Keratinocyte (primary cell): ENCODE data around the gene TFB1M. TPM values are rescaled to one million over a fixed set of nuclear protein-coding genes. Genes with fewer than 3 reads are reported as not detected.

ENCODE experiments used
- DNase-seq: peaks from one replicate; pipeline ENCODE4 v3.0.0-alpha.2; 2011; ENCODE audit warnings: low read depth, missing footprints, low spot score
- FAIRE-seq: peaks from 2 replicates; lab custom pipeline; 2011; peaks lifted over from hg19 to GRCh38; lab: Jason Lieb, UNC
- H2AFZ ChIP-seq: 2 replicates; pipeline ENCODE4 v1.6.0; 2012; ENCODE audit warnings: low read length, control low read depth, inconsistent platforms; ENCODE audit not compliant: control insufficient read depth
- H3K27ac ChIP-seq: 2 replicates; pipeline ENCODE4 v1.5.1; 2011; ENCODE audit warnings: low read length; ENCODE audit not compliant: control insufficient read depth, insufficient read depth
- H3K27me3 ChIP-seq: 3 replicates; pipeline ENCODE4 v1.6.0; 2011; ENCODE audit warnings: low read length; ENCODE audit not compliant: control insufficient read depth, insufficient read depth; ENCODE audit errors: extremely low read depth
- H3K36me3 ChIP-seq, 2 experiments: 2 replicates in 1 of 2; 3 replicates in 1 of 2; pipeline ENCODE4 v1.5.1; 2011; ENCODE audit warnings: low read length in 2 of 2, mild to moderate bottlenecking in 1 of 2; ENCODE audit not compliant: control insufficient read depth in 2 of 2, insufficient read depth in 2 of 2; ENCODE audit errors: extremely low read depth in 1 of 2
- H3K4me1 ChIP-seq: 3 replicates; pipeline ENCODE4 v1.5.1; 2011; ENCODE audit warnings: low read length; ENCODE audit not compliant: control insufficient read depth, insufficient read depth; ENCODE audit errors: extremely low read depth
- H3K4me2 ChIP-seq: 3 replicates; pipeline ENCODE4 v1.6.0; 2011; ENCODE audit warnings: low read depth, low read length; ENCODE audit not compliant: control insufficient read depth, insufficient read depth; ENCODE audit errors: extremely low read depth
- H3K4me3 ChIP-seq, 3 experiments: fragments of 200-600 bp in 1 of 3; sonication (generic) in 1 of 3; 2 replicates in 2 of 3; 3 replicates in 1 of 3; pipeline ENCODE4 v1.5.1; 2011 to 2016; ENCODE audit warnings: low read length in 3 of 3, mild to moderate bottlenecking in 3 of 3, control low read depth in 2 of 3, inconsistent platforms in 1 of 3, low read depth in 1 of 3, mixed read lengths in 1 of 3, mixed run types in 1 of 3, moderate library complexity in 1 of 3; ENCODE audit not compliant: control insufficient read depth in 2 of 3, insufficient read depth in 2 of 3; ENCODE audit errors: extremely low read depth in 1 of 3
- H3K79me2 ChIP-seq: 2 replicates; pipeline ENCODE4 v1.6.0; 2012; ENCODE audit warnings: low read length; ENCODE audit not compliant: control insufficient read depth, insufficient read depth
- H3K9ac ChIP-seq: 3 replicates; pipeline ENCODE4 v1.6.0; 2011; ENCODE audit warnings: low read length; ENCODE audit not compliant: control insufficient read depth, insufficient read depth; ENCODE audit errors: extremely low read depth
- H3K9me1 ChIP-seq: 3 replicates; pipeline ENCODE4 v1.6.0; 2011; ENCODE audit warnings: low read length; ENCODE audit not compliant: control insufficient read depth, insufficient read depth; ENCODE audit errors: extremely low read depth
- H3K9me3 ChIP-seq: 2 replicates; pipeline ENCODE4 v1.5.1; 2012; ENCODE audit warnings: low read depth, low read length; ENCODE audit not compliant: control insufficient read depth
- H4K20me1 ChIP-seq: 3 replicates; pipeline ENCODE4 v1.6.0; 2011; ENCODE audit warnings: low read length; ENCODE audit not compliant: control insufficient read depth, insufficient read depth; ENCODE audit errors: extremely low read depth
- EZH2 ChIP-seq: IDR thresholded peaks from one replicate; pipeline ENCODE4 v1.6.1; 2012; ENCODE audit warnings: inconsistent platforms, mild to moderate bottlenecking, low read length, moderate library complexity
- dilution Hi-C: fragments of 300-500 bp; cut with MboI; formaldehyde crosslinking; loops from one replicate; pipeline ENCODE4 v1.7.0; 2020; ENCODE audit warnings: low sequenced_read_pairs; ENCODE audit not compliant: extremely low pct_ligation_motif_present
- polyA plus RNA-seq, 5 experiments: library from polyadenylated mRNA; depleted of rRNA in 3 of 5; stranded (reverse) in 3 of 5; stranded (forward) in 1 of 5; unstranded in 1 of 5; fragments of >200 nt; gene quantifications; 1 replicate in 1 of 5; 2 replicates in 3 of 5; 3 replicates in 1 of 5; pipeline versions ENCODE4 v1.2.1 to v1.2.3, GENCODE V29; 2011 to 2012; ENCODE audit warnings: missing spikeins in 2 of 5, low read depth in 1 of 5, low replicate concordance in 1 of 5
- TF ChIP-seq, protein P1 (sequence below), 3 experiments: IDR thresholded peaks in 1 of 3; conservative IDR thresholded peaks in 1 of 3; optimal IDR thresholded peaks in 1 of 3; 2 replicates in 2 of 3; 3 replicates in 1 of 3; pipeline versions ENCODE3 to v1.5.1; 2011; ENCODE audit warnings: low read length in 3 of 3, mild to moderate bottlenecking in 3 of 3, moderate library complexity in 2 of 3, control low read depth in 1 of 3, inconsistent platforms in 1 of 3; ENCODE audit not compliant: insufficient read depth in 2 of 3; ENCODE audit errors: extremely low read depth in 1 of 3

TFB1M gene
- polyA plus RNA-seq, 1 donor (not counting 4 experiments of a cell fraction or from before 2014, with no cell fraction given), result 38.6 TPM

DNA sequence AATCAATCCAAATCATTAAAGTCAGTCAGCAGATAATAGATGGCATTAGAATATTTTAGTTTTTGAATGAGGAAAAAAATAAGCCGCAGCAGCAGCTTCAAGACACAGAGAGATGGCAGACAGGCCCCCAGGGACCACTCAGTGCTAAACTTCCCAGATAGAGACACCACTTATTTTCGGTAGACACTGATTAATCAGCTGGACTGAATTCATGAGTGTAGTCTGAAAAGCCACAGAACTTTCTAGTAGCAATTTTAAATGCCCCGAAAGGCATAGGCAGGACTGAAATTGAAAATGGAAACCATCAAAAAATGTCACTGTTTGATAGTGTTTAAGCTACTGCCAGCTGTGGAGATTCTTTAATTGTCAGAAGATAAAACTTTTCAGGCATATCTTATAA is 53.6 kb downstream of the TFB1M start:
- Histone ChIP-seq H3K9me3 (no peaks in the 10 kb centered on the region), H3K36me3 (peaks cover 21 to 34% of the 10 kb centered on the region in 2 experiments), H3K4me2 (no peak overlapping the region), H3K9me1 (no peaks in the 10 kb centered on the region), H3K9ac (no peak overlapping the region), H3K79me2 (peaks cover 35% of the 10 kb centered on the region), H3K4me1 (peaks cover 13% of the 10 kb centered on the region), H3K27ac (no peak overlapping the region), H2AFZ (no peak overlapping the region), H3K4me3 (no peak overlapping the region), H3K27me3 (no peaks in the 10 kb centered on the region), H4K20me1 (no peaks in the 10 kb centered on the region)
- dilution Hi-C loops, result no loop called here
- FAIRE-seq (no peak), DNase-seq (no peak)
- TF ChIP-seq, protein P1, sequence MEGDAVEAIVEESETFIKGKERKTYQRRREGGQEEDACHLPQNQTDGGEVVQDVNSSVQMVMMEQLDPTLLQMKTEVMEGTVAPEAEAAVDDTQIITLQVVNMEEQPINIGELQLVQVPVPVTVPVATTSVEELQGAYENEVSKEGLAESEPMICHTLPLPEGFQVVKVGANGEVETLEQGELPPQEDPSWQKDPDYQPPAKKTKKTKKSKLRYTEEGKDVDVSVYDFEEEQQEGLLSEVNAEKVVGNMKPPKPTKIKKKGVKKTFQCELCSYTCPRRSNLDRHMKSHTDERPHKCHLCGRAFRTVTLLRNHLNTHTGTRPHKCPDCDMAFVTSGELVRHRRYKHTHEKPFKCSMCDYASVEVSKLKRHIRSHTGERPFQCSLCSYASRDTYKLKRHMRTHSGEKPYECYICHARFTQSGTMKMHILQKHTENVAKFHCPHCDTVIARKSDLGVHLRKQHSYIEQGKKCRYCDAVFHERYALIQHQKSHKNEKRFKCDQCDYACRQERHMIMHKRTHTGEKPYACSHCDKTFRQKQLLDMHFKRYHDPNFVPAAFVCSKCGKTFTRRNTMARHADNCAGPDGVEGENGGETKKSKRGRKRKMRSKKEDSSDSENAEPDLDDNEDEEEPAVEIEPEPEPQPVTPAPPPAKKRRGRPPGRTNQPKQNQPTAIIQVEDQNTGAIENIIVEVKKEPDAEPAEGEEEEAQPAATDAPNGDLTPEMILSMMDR (optimal IDR thresholded peaks at IDR 0.05 in 1 of 3, IDR thresholded peaks at IDR 0.05 in 1 of 3, conservative IDR thresholded peaks at IDR 0.05 in 1 of 3; ENCODE audit: extremely low read depth in 1 of 3, insufficient read depth in 2 of 3, low read length in 3 of 3), result no peak
- no peak for TF ChIP-seq EZH2

DNA sequence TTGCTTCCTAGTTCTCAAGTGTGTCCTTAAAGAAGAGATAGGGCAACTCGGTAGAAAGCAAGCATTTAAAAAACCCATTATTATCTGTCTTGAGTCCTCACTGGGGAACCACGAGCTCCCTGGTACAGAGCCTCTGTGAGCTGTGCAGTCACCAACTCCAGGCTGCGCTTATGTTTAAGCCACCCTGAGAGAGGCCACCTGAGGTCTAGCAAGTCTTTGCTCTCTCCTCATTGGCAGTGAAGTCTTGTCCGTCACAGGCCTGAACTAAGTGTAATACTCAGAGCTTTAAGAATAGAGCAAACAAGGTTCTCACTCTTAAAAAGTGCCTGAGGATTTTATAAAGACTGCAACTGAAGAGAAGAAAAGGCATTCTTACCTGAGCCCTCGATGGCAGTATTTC is 54.4 kb downstream of the TFB1M start:
- H3K4me3 ChIP-seq, result no peak overlapping the region
- peaks cover 23 to 35% of the 10 kb centered on the region in 2 experiments for H3K36me3 ChIP-seq
- H3K79me2 ChIP-seq, result peaks cover 35% of the 10 kb centered on the region
- dilution Hi-C loops, result loop anchor here (5.0 kb wide), 1 partner anchor 83 kb away; no protein-coding TSS in a partner anchor
- H3K4me1 ChIP-seq, result peaks cover 8% of the 10 kb centered on the region
- no peaks in the 10 kb centered on the region for H4K20me1 ChIP-seq
- no peak for FAIRE-seq
- TF ChIP-seq, protein P1 (optimal IDR thresholded peaks at IDR 0.05 in 1 of 3, IDR thresholded peaks at IDR 0.05 in 1 of 3, conservative IDR thresholded peaks at IDR 0.05 in 1 of 3; ENCODE audit: extremely low read depth in 1 of 3, insufficient read depth in 2 of 3, low read length in 3 of 3), result no peak
- TF ChIP-seq EZH2, result no peak
- no peaks in the 10 kb centered on the region for H3K9me3 ChIP-seq
- H3K4me2 ChIP-seq, result no peak overlapping the region
- H3K27ac ChIP-seq, result no peak overlapping the region
- H3K9me1 ChIP-seq, result no peaks in the 10 kb centered on the region
- H3K9ac ChIP-seq, result no peak overlapping the region
- H2AFZ ChIP-seq, result no peak overlapping the region
- no peak for DNase-seq
- H3K27me3 ChIP-seq, result no peaks in the 10 kb centered on the region
